ENCODE data around the gene SLC49A3.

GRCh38 chr4:734075-734474, 45.1 kb upstream of the SLC49A3 start:
- no peak for TF ChIP-seq TAF1 (IDR thresholded peaks at IDR 0.05; ENCODE audit: borderline replicate concordance, low read depth, low read length)
- TF ChIP-seq POLR2AphosphoS5 (IDR thresholded peaks at IDR 0.05; ENCODE audit: low read depth, low read length), result no peak
